WTC11 (cell line): Measurements from ENCODE around the gene ATP6V1G3. TPM values are rescaled to one million over a fixed set of nuclear protein-coding genes. Genes with fewer than 3 reads are reported as not detected.
A peak's percentile ranks its signal among the peaks of the same experiment; 100 is the strongest.
"Not testable (repeated sequence)": the region's sequence is repeated elsewhere in the genome, so short reads cannot be mapped to it uniquely, and the experiment has no call there.

Experiments
- ATAC-seq: fragments of 200-7000 bp; cut with Tn5 transposase; 2 replicates; pipeline ENCODE4 v1.10.0; 2021; ENCODE audit warnings: mild to moderate bottlenecking, moderate library complexity
- CTCF ChIA-PET: fragments of 300-600 bp; sonication (Branson Sonifier 250); formaldehyde crosslinking; loops from one replicate; lab custom pipeline; 2021; ENCODE audit warnings: antibody characterized with exemption; lab: Charles Lee
- POLR2A ChIA-PET: fragments of 350-600 bp; sonication (Branson Sonifier 250); formaldehyde crosslinking; loops from one replicate; lab custom pipeline; 2021; ENCODE audit warnings: antibody characterized with exemption; lab: Charles Lee
- DNase-seq: peaks from one replicate; pipeline ENCODE4 v3.0.0; 2021; ENCODE audit warnings: low spot score
- H3K27ac Mint-ChIP-seq: 2 replicates; pipeline ENCODE4 v1.8.0; 2021; ENCODE audit warnings: mixed read lengths
- H3K27me3 Mint-ChIP-seq: 2 replicates; pipeline ENCODE4 v1.8.0; 2021; ENCODE audit warnings: low read depth, mild to moderate bottlenecking, moderate library complexity, mixed read lengths
- H3K36me3 Mint-ChIP-seq: 2 replicates; pipeline ENCODE4 v1.8.0; 2021; ENCODE audit warnings: mixed read lengths
- H3K4me1 Mint-ChIP-seq: 2 replicates; pipeline ENCODE4 v1.8.0; 2022; ENCODE audit warnings: mixed read lengths
- H3K4me3 Mint-ChIP-seq: 2 replicates; pipeline ENCODE4 v1.8.0; 2021; ENCODE audit warnings: mild to moderate bottlenecking, moderate library complexity, mixed read lengths
- H3K9me3 Mint-ChIP-seq: 2 replicates; pipeline ENCODE4 v1.8.0; 2021; ENCODE audit warnings: mixed read lengths
- AFF4 ChIP-seq: sonication (generic); formaldehyde crosslinking; IDR thresholded peaks from 2 replicates; pipeline ENCODE4 v1.8.1; 2023; ENCODE audit warnings: mild to moderate bottlenecking, missing genetic modification reagents, borderline replicate concordance
- ATF6 ChIP-seq: sonication (generic); formaldehyde crosslinking; IDR thresholded peaks from 2 replicates; pipeline ENCODE4 v1.8.1; 2023; ENCODE audit warnings: mild to moderate bottlenecking, missing genetic modification reagents
- E2F4 ChIP-seq: sonication (generic); formaldehyde crosslinking; IDR thresholded peaks from 2 replicates; pipeline ENCODE4 v1.8.1; 2022; ENCODE audit warnings: low read depth, mild to moderate bottlenecking, moderate library complexity, missing genetic modification reagents, borderline replicate concordance
- E2F5 ChIP-seq: sonication (generic); formaldehyde crosslinking; IDR thresholded peaks from 2 replicates; pipeline ENCODE4 v1.8.1; 2022; ENCODE audit warnings: mild to moderate bottlenecking, moderate library complexity, missing genetic modification reagents
- ETV6 ChIP-seq: sonication (generic); formaldehyde crosslinking; IDR thresholded peaks from 2 replicates; pipeline ENCODE4 v1.8.1; 2022; ENCODE audit warnings: mild to moderate bottlenecking, missing genetic modification reagents
- GRHL2 ChIP-seq: fragments of 250-450 bp; sonication (Bioruptor Pico); IDR thresholded peaks from 2 replicates; pipeline ENCODE4 v1.8.0; 2022; ENCODE audit warnings: mild to moderate bottlenecking, moderate library complexity; ENCODE audit not compliant: insufficient replicate concordance, severe bottlenecking
- HMGA2 ChIP-seq: fragments of 250-450 bp; sonication (Bioruptor Pico); IDR thresholded peaks from 2 replicates; pipeline ENCODE4 v1.4.0; 2021; ENCODE audit warnings: mild to moderate bottlenecking, moderate library complexity
- HMGXB4 ChIP-seq: sonication (generic); formaldehyde crosslinking; IDR thresholded peaks from 2 replicates; pipeline ENCODE4 v1.8.1; 2023; ENCODE audit warnings: mild to moderate bottlenecking, moderate library complexity, missing genetic modification reagents
- NFE2L1 ChIP-seq: sonication (generic); formaldehyde crosslinking; IDR thresholded peaks from 2 replicates; pipeline ENCODE4 v1.8.1; 2023; ENCODE audit warnings: missing genetic modification reagents
- TCF7 ChIP-seq: sonication (generic); formaldehyde crosslinking; IDR thresholded peaks from 2 replicates; pipeline ENCODE4 v1.8.0; 2022; ENCODE audit warnings: mild to moderate bottlenecking, low read depth, missing genetic modification reagents, moderate library complexity
- TP53 ChIP-seq: sonication (generic); formaldehyde crosslinking; IDR thresholded peaks from 2 replicates; pipeline ENCODE4 v1.8.1; 2023; ENCODE audit warnings: mild to moderate bottlenecking, missing genetic modification reagents
- total RNA-seq: library from RNA; stranded (reverse); gene quantifications from 3 replicates; pipeline ENCODE4 v1.2.3, GENCODE V29; 2021
- TF ChIP-seq, protein P1 (sequence below): sonication (generic); formaldehyde crosslinking; IDR thresholded peaks from 2 replicates; pipeline ENCODE4 v1.8.0; 2023; ENCODE audit warnings: missing genetic modification reagents, mild to moderate bottlenecking, borderline replicate concordance
- TF ChIP-seq, protein P2 (sequence below): fragments of 250-450 bp; sonication (Bioruptor Pico); IDR thresholded peaks from 2 replicates; pipeline ENCODE4 v1.9.0; 2021; ENCODE audit warnings: mild to moderate bottlenecking
- TF ChIP-seq, protein P3 (sequence below): fragments of 250-450 bp; sonication (Bioruptor Pico); IDR thresholded peaks from 2 replicates; pipeline ENCODE4 v1.8.0; 2021; ENCODE audit warnings: mild to moderate bottlenecking

Gene ATP6V1G3
- total RNA-seq, 1 experiment from 2014 or later, result not detected

DNA sequence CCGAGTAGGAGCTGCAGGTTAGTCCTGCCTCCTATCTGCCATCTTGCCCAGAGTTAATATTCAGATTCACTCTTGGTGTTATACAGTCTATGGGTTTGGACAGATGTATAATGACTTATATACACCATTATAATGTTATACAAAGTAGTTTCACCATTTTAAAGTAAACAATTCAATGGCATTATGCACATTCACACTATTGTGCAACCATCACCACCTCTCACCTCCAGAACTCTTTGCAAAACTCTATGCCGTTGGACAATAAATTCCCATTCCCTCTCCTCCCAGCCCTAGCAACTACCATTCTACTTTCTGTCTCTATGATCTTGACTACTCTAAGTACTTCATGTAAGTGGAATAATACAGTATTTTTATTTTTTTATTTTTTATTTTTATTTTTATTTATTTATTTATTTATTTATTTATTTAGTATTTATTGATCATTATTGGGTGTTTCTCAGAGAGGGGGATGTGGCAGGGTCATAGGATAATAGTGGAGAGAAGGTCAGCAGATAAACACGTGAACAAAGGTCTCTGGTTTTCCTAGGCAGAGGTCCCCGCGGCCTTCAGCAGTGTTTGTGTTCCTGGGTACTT is 42.8 kb upstream of the ATP6V1G3 start:
- H3K27me3 Mint-ChIP-seq, H3K27ac Mint-ChIP-seq, CTCF ChIA-PET, POLR2A ChIA-PET, ATAC-seq, H3K4me1 Mint-ChIP-seq, H3K4me3 Mint-ChIP-seq, DNase-seq: not testable (repeated sequence)
- H3K9me3 Mint-ChIP-seq, result peaks cover 39% of the 10 kb centered on the region
- H3K36me3 Mint-ChIP-seq, result peaks cover 16% of the 10 kb centered on the region
- TF ChIP-seq HMGA2 (CRISPR knock-in tag), result peak; percentile 90

- no peaks in the 10 kb centered on the region for H3K4me1 Mint-ChIP-seq
- TF ChIP-seq, protein P1, sequence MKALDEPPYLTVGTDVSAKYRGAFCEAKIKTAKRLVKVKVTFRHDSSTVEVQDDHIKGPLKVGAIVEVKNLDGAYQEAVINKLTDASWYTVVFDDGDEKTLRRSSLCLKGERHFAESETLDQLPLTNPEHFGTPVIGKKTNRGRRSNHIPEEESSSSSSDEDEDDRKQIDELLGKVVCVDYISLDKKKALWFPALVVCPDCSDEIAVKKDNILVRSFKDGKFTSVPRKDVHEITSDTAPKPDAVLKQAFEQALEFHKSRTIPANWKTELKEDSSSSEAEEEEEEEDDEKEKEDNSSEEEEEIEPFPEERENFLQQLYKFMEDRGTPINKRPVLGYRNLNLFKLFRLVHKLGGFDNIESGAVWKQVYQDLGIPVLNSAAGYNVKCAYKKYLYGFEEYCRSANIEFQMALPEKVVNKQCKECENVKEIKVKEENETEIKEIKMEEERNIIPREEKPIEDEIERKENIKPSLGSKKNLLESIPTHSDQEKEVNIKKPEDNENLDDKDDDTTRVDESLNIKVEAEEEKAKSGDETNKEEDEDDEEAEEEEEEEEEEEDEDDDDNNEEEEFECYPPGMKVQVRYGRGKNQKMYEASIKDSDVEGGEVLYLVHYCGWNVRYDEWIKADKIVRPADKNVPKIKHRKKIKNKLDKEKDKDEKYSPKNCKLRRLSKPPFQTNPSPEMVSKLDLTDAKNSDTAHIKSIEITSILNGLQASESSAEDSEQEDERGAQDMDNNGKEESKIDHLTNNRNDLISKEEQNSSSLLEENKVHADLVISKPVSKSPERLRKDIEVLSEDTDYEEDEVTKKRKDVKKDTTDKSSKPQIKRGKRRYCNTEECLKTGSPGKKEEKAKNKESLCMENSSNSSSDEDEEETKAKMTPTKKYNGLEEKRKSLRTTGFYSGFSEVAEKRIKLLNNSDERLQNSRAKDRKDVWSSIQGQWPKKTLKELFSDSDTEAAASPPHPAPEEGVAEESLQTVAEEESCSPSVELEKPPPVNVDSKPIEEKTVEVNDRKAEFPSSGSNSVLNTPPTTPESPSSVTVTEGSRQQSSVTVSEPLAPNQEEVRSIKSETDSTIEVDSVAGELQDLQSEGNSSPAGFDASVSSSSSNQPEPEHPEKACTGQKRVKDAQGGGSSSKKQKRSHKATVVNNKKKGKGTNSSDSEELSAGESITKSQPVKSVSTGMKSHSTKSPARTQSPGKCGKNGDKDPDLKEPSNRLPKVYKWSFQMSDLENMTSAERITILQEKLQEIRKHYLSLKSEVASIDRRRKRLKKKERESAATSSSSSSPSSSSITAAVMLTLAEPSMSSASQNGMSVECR (CRISPR knock-in tag), result no peak
- TF ChIP-seq E2F5 (CRISPR knock-in tag) (no peak), NFE2L1 (CRISPR knock-in tag) (no peak), TP53 (CRISPR knock-in tag) (no peak), HMGXB4 (CRISPR knock-in tag) (no peak), ETV6 (CRISPR knock-in tag) (no peak), GRHL2 (CRISPR knock-in tag) (no peak), ATF6 (no peak), TCF7 (no peak), E2F4 (CRISPR knock-in tag) (no peak), AFF4 (CRISPR knock-in tag) (no peak)
- TF ChIP-seq, protein P2, sequence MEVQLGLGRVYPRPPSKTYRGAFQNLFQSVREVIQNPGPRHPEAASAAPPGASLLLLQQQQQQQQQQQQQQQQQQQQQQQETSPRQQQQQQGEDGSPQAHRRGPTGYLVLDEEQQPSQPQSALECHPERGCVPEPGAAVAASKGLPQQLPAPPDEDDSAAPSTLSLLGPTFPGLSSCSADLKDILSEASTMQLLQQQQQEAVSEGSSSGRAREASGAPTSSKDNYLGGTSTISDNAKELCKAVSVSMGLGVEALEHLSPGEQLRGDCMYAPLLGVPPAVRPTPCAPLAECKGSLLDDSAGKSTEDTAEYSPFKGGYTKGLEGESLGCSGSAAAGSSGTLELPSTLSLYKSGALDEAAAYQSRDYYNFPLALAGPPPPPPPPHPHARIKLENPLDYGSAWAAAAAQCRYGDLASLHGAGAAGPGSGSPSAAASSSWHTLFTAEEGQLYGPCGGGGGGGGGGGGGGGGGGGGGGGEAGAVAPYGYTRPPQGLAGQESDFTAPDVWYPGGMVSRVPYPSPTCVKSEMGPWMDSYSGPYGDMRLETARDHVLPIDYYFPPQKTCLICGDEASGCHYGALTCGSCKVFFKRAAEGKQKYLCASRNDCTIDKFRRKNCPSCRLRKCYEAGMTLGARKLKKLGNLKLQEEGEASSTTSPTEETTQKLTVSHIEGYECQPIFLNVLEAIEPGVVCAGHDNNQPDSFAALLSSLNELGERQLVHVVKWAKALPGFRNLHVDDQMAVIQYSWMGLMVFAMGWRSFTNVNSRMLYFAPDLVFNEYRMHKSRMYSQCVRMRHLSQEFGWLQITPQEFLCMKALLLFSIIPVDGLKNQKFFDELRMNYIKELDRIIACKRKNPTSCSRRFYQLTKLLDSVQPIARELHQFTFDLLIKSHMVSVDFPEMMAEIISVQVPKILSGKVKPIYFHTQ (CRISPR knock-in tag), result no peak
- TF ChIP-seq, protein P3, sequence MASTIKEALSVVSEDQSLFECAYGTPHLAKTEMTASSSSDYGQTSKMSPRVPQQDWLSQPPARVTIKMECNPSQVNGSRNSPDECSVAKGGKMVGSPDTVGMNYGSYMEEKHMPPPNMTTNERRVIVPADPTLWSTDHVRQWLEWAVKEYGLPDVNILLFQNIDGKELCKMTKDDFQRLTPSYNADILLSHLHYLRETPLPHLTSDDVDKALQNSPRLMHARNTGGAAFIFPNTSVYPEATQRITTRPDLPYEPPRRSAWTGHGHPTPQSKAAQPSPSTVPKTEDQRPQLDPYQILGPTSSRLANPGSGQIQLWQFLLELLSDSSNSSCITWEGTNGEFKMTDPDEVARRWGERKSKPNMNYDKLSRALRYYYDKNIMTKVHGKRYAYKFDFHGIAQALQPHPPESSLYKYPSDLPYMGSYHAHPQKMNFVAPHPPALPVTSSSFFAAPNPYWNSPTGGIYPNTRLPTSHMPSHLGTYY (CRISPR knock-in tag), result no peak
- TF ChIP-seq, all 79 proteins: peak for 0
- ATAC-seq (no peak), DNase-seq (no peak)
- Mint-ChIP-seq H3K36me3 (peaks cover 11% of the 10 kb centered on the region), H3K4me3 (no peak overlapping the region), H3K9me3 (peaks cover 14% of the 10 kb centered on the region), H3K27ac (no peak overlapping the region), H3K27me3 (no peaks in the 10 kb centered on the region)
- CTCF ChIA-PET, result no interaction called here
- POLR2A ChIA-PET, result no interaction called here
Measured at GRCh38 chr1:198577444-198577843, 37.0 kb upstream of the ATP6V1G3 start.
